ENCODE measurements around the gene ZMAT3.
A peak's percentile ranks its signal among the peaks of the same experiment; 100 is the strongest.
"Not testable (repeated sequence)": the region's sequence is repeated elsewhere in the genome, so short reads cannot be mapped to it uniquely, and the experiment has no call there.

Gene ZMAT3

DNA sequence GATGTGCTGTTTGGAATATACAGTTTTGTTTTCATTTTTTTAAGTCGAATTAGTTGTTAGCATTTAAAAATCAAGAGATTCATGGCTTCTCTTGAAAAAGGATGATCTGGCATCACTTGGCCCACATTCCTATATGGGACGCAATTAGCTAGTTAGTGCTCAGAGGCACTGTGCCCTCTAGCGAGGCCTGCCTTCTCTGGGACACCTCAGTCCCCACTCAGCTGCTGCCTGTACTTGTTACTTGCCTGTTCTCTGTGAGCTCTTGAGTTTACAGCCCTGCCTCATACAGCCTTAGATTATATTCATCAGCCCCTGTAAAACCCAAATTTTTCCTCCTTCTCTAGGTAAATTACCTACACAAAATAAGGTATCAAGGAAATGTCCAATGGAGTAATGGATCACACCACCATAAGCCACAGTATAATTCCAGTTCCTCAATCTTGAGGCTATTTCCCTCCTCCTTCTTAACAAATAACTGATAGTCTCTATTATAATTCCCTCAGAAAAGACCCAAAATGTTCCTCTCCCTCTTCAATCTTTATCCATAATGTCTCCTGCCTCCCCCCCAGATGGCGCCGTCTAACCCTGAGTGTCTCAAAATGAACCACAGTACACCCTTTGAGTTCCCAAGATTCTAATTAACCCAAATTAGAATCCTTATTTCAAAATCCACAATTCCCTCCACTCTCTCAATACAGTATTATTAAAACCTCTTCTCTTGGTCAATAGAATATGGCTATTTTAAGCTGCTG is 2.7 kb downstream of the ZMAT3 start:
- peak; percentile 38 for DNase-seq

DNA sequence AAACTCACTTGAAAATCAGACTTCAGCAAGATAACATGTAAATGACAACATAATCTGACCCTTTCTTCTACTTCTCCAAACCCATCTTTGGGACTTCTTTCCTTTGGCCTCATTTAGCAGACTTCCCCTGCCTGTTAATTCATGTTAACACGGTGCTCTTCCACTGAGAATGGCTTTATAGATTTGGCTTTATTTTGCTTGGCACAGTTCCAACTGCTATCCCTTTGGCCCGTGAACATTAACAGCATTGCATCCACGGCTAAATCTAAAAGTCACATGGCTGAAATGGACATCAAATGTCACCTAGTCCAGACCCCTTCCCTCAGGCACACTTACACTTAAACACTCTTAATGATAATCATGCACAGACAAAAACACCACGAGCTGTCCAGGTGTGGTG is 3.8 kb downstream of the ZMAT3 start:
- no peak for DNase-seq

DNA sequence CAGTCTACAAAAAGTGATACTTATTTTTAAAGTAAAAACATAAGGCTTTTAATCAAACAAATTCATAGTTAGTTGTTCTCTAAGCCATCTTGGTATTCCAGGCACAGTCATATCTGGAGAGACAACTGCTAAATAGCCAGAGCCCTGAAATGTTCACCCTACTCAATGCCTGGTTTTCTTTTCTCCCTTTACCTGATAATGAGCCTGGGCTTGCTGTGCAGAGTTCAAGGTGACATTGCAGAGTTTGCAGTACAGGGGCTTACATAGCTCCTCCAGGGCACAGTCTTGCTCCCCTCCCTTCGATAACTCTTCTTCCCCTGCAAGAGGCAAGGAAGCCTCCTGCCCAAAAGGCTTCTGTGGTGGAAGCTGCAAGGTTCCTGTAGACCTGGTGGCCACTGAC is 4.3 kb downstream of the ZMAT3 start:
- no peak for DNase-seq

DNA sequence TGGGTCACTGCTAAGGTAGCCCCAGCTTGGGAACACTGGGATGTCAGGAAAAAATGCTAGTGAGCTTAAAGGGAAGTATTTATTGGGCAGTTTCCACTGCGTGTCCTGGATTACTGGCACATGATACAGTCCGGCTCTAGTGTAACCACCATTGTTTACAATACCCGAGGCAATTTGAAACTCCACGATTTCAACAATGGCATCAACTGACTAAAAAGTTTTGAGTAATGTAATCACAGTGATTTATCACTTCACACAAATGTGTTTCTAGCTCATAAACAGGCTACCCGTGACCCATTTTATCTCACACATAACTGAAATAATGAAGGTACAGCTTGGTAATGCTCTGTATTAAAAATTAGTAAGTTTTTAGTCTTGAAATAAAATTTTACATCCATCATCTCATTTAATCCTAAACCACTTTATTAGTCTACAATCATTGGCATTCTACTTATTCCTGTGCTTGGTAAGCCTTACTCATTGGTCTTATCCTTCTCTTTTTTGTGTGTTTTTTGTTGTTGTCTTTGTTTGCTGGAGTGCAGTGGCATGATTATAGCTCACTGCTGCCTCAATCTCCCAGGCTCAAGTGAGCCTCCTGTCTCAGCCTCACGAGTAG is 7.6 kb downstream of the ZMAT3 start:
- no peak for DNase-seq

DNA sequence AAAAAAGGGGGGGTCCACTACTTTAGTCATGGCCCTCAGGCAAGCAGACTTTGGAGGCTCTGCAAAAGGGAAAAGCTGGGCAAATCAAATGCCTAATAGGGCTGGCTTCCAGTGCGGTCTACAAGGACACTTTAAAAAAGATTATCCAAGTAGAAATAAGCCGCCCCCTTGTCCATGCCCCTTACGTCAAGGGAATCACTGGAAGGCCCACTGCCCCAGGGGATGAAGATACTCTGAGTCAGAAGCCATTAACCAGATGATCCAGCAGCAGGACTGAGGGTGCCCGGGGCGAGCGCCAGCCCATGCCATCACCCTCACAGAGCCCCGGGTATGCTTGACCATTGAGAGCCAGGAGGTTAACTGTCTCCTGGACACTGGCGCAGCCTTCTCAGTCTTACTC is 15.3 kb downstream of the ZMAT3 start:
- DNase-seq: no peak

DNA sequence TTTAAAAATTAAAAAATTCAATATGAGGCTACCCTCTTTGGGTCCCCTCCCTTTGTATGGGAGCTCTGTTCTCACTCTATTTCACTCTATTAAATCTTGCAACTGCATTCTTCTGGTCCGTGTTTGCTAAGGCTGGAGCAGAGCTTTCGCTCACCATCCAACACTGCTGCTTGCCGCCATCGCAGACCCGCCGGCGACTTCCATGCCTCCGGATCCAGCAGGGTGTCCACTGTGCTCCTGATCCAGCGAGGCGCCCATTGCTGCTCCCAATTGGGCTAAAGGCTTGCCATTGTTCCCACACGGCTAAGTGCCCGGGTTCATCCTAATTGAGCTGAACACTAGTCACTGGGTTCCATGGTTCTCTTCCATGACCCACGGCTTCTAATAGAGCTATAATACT is 17.0 kb downstream of the ZMAT3 start:
- not testable (repeated sequence) for DNase-seq

DNA sequence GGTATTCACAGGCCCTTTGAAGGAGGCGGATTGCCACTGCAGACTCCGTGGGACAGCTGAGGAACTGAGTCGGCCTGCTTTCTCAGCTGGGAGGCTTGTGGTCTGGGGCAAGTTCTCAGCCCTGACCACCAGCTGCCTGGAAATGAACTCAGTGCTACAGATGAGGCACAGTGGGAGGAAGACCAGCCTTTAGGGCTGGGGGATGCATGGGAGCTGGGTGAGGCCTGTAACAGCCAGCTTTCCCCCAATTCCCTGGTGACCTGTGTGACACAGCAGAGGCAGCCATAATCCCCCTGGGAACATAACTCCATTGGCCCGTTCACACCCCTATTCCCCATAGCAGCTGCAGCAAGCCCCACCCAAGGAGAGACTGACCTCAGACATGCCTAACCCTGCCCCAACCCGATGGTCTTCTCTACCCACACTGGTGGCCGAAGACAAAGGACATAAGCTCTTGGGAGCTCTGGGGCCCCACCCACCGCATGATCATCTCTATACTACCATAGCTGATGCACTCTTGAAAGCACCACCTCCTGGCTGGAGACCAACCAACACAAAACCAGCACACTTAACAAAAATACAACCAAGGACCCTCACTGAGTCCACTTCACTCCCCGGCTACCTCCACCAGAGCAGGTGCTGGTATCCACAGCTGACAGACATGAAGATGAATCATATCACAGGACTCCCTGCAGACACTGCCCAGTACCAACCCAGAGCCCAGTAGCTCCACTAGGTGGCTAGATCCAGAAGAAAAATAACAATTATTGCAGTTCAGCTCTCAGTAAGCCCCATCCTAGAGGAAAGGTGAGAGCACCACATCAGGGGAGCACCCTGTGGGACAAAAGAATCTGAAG is 24.9 kb downstream of the ZMAT3 start:
- DNase-seq: no peak

DNA sequence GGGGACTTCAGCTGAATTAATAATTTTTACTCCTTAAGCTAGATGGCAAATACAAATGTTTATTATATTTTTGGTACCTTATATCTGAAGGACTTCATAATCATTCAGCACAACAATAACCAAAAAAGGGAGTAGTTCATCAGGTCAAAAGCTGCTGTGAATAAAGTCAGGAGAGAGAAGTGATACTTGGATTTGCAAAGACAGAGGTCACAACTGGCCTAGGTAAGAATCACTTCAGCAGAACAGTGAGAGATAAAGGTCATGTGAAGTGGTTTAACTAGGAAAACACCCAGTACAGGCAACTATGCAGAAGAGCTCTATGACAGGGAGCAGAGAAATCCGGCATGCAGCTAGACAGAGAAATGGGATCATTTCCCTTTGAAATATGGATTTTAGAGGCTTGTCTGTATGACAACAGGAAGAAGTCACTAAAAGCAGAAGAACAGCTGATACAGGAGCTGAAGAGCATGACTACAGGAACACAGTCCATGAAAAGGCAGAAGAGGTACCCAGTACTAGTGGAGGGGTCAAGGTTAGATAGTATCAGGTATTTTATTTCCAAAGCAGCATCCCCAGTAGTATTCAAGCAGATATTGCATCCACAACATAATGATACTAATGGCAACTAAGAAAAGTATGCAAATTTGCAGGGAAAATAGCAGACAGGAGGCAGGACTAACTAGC is 25.7 kb downstream of the ZMAT3 start:
- DNase-seq: no peak

DNA sequence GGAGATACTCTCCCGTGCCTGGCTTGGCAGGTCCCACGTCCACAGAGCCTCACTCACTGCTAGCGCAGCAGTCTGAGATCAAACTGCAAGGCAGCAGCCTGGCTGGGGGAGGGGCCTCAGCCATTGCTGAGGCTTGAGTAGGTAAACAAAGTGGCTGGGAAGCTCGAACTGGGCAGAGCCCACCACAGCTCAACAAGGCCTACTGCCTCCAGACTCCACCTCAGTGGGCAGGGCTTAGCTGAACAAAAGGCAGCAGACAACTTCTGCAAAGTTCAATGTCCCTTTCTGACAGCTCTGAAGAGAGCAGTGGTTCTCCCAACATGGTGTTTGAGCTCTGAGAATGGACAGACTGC is 32.7 kb downstream of the ZMAT3 start:
- not testable (repeated sequence) for DNase-seq

DNA sequence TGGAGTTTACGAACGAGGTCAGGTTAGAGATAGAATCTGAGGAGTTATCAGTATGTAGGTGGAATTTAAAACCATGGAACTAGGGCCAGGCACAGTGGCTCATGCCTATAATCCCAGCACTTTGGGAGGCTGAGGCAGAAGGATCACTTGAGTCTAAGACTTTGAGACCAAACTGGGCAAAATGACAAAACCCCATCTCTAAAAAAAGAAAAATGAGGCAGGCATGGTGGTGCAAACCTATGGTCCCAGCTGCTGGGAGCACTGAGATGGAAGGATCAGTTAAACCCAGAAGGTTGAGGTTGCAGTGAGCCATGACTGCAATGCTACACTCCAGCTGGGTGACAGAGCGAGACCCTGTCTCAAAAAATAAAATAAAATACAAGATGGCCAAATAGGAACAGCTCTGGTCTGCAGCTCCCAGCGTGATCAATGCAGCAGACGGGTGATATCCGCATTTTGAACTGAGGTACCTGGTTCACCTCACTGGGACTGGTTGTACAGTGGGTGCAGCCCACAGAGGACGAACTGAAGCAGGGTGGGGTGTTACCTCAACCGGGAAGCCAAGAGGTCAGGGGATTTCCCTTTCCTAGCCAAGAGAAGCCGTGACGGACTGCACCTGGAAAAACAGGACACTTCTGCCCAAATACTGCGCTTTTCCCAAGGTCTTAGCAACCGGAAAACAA is 33.3 kb downstream of the ZMAT3 start:
- no peak for DNase-seq

DNA sequence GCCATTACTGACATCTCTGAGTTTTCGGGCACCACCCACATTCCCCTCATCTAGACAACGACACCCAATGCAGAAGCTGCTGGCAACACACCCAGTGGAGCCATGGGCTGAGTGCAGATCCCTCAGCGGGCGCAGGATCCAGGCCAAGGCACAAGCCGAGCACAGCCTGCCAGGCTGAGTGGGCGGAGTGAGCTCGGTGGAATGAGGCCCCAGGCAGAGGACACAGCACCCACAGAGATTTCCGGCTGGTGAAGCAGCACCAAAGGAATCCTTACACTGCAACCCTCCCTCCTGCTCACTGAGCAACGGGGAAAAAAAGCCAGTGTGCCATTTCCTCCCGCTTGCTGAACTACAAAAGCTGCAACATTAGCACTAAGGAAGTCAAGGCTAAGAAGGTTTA is 34.3 kb downstream of the ZMAT3 start:
- DNase-seq: peak; percentile 72 to 76

DNA sequence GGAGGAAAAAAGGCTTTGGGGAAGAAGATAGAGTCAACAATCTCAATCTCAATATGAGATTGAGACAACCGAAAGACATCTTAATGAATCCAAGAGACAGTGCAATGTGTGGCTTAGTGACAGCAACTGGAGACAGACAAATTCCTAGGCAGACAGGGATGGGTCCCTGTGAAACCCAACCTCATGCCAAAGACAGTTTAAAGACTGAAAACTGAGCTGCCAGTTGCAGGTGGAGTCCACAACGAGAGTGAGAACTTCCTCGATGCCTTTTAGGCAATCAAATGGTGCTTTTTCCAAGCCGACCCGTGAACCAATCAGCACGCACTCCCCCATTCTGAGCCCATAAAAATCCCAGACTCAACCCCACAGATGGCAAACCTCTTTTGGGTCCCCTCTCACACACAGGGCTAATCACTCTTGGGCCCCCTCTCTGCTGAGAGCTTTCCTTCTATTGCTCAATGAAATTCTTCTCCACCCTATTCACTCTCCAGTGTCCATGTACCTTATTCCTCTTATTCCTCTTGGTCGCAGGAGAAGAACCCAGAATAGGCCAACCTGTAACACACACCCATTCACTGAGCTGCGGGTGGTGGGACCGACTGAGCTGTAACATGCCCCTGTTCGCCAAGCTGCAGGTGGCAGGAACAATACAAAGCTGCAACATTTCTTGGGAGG is 34.8 kb downstream of the ZMAT3 start:
- no peak for DNase-seq

DNA sequence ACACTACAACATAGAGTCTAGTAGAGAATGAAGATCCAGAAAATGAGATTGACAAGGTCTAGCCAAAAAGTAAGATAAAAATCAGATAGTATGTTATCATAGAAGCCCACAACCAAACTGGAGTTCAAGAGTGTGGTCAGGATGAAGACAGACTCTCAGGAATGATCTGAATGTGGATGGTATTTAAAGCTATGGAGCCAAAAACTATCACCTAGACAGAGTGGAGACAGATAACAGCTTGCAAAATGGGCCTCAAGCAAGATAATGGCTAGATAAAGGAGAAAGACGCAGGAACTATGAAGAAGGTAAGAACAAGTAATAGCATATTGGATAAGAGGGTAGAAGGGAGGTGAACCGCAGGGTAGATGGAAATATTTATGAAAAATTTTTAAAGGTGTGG is 35.4 kb downstream of the ZMAT3 start:
- no peak for DNase-seq

DNA sequence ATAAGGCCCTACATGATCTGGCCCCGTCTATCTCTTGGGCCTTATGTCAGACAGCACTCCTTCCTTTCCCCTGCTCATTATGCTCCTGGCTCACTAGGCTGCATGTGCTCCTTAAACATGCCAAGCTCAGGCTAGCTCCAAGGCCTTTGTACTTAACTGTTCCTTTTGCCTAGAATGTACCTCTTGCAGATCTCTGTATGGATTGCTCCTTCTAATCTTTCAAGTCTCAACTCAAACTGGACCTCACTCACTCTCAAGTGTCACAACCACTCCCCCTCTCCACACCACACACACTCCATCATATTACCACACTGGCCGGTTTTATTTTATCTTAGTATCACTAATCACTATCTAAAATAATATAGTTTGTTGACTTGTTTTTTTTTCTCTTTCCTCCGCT is 36.4 kb downstream of the ZMAT3 start:
- DNase-seq: no peak

DNA sequence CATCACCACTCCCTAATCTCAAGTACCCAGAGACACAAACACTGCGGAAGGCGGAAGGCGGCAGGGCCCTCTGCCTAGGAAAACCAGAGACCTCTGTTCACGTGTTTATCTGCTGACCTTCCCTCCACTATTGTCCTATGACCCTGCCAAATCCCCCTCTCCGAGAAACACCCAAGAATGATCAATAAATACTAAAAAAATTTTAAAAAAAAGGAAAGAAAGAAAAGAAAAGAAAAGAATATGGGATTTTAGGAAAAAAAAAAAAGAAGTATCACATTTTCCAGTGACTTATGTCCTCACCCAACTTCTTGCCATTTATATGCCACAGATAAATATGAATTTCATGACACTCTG is 38.3 kb downstream of the ZMAT3 start:
- not testable (repeated sequence) for DNase-seq

DNA sequence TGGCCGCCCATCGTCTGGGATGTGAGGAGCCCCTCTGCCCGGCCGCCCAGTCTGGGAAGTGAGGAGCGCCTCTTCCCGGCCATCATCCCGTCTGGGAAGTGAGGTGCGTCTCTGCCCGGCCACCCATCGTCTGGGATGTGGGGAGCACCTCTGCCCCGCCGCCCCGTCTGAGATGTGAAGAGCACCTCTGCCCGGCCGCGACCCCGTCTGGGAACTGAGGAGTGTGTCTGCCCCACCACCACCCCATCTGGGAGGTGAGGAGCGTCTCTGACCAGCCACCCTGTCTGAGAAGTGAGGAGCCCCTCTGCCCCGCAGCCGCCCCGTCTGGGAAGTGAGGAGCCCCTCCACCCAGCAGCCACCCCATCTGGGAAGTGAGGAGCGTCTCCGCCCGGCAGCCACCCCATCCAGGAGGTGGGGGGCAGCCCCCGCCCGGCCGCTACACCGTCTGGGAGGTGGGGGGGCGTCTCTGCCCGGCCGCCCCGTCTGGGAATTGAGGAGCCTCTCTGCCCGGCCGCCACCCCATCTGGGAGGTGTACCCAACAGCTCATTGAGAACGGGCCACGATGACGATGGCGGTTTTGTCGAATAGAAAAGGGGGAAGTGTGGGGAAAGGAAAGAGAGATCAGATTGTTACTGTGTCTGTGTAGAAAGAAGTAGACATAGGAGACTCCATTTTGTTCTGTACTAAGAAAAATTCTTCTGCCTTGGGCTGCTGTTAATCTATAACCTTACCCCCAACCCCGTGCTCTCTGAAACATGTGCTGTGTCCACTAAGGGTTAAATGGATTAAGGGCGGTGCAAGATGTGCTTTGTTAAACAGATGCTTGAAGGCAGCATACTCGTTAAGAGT is 38.9 kb downstream of the ZMAT3 start:
- DNase-seq: not testable (repeated sequence)

DNA sequence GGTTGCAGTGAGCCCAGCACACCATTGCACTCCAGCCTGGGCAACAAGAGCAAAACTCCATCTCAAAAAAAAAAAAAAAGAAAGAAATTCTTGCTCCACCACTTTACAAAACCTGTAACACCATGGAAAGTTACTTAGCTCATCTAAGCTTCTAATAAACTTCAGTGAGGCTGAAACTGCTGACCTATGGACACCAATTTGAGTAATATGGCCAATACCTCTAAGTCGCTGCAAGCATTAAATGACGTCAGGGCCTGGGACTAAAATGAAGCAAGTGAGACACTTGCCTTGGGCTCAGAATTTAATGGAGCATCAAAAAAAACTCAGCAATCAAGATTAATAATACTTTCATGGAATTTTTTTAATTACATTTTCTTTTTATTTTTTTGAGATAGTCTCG is 42.5 kb downstream of the ZMAT3 start:
- no peak for DNase-seq

DNA sequence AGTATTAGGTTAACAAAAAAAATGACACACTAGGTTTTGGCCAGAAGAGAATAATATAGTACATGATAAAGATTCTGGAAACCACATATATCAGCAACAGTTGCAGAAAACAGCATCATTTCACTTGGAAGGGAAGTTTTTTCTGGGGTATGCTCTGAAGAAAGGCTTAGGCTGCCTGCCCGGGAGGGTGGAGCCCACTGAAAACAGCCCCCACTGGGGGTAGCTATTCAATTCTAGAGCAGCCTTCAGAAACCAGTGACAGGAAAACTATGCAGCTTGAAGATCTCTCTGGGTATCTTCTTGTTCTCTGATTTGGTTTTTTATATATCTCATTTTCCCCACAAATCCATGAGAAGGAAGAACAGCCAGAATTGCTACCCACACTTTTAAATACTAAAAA is 43.2 kb downstream of the ZMAT3 start:
- DNase-seq: no peak

DNA sequence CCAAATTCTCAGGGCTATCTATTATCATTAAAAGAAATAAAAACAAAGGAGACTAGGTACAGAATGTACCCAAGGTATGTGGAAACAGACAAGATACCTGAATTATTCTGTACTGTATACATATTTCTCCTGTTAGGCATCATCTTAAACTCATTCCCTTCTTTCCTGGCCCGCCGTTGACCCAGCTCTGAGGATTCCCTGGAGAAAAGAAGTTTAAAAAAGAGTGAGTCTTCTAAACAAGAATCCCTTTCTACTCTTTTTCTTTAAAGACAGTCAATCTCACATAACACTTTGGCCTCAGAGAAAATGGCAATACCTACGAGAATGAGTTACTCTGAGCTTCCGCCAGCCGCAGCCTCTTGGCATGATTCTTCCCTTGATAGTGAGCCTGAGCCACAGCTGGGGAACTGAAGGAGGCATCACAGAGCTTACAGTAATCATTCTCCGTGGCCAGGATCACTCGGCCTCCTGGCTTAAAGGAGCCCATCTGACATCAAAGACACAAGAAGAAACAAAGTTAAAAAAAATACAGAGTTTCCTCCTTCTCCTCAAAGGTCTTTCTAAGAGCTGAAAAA is 44.2 kb downstream of the ZMAT3 start:
- DNase-seq: no peak

DNA sequence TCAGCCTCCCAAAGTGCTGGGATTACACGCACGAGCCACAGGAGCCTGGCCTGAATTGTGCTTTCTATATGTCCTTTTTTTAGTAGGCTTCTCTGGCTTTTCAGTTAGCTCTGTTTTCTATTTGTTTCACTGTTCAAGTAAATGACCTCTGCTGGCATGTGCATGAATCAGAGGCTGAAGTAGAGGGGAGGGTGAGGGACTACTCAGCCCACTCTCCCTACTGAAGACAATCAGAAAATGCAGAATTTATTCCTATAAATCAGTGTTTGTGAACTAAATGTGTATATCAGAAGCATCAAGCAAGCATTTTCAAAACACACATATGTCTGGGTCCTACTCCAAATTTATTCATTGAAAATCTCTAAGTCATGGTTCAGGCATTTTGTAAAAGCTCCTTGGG is 45.0 kb downstream of the ZMAT3 start:
- no peak for DNase-seq

Measured in activated T-cell treated with anti-CD3 and anti-CD28 coated beads, Interleukin-2, amount 50 U/mL, for 48 hours (primary cell).